SK-N-SH treated with all-trans-retinoic acid at 6 μM for 48 hours (cell line): Measurements from ENCODE around the gene PAAF1.

ENCODE experiments used
- ARNTL ChIP-seq: fragments of 450-650 bp; formaldehyde crosslinking; IDR thresholded peaks from 2 replicates; pipeline ENCODE4 v1.5.0; 2020; ENCODE audit warnings: low read depth, mild to moderate bottlenecking, moderate library complexity, borderline replicate concordance
- CSDC2 ChIP-seq: fragments of 250-450 bp; sonication (Bioruptor Pico); IDR thresholded peaks from 2 replicates; pipeline ENCODE4 v1.5.0; 2020; ENCODE audit warnings: mild to moderate bottlenecking, moderate library complexity
- GLIS3 ChIP-seq: fragments of 250-450 bp; sonication (Bioruptor Pico); IDR thresholded peaks from 2 replicates; pipeline ENCODE4 v1.5.0; 2020; ENCODE audit warnings: mild to moderate bottlenecking, moderate library complexity
- ISL1 ChIP-seq: fragments of 250-450 bp; sonication (Bioruptor Pico); IDR thresholded peaks from 2 replicates; pipeline ENCODE4 v2.1.2; 2022; ENCODE audit warnings: mild to moderate bottlenecking, moderate library complexity
- OSR1 ChIP-seq: fragments of 250-450 bp; sonication (Bioruptor Pico); IDR thresholded peaks from 2 replicates; pipeline ENCODE4 v1.8.0; 2022; ENCODE audit warnings: moderate library complexity, mild to moderate bottlenecking, inconsistent platforms
- RARB ChIP-seq: fragments of 250-450 bp; sonication (Bioruptor Pico); IDR thresholded peaks from 2 replicates; pipeline ENCODE4 v1.8.0; 2021; ENCODE audit warnings: mild to moderate bottlenecking, moderate library complexity
- ZNF70 ChIP-seq: fragments of 450-650 bp; formaldehyde crosslinking; IDR thresholded peaks from 2 replicates; pipeline ENCODE4 v1.5.0; 2020; ENCODE audit warnings: mild to moderate bottlenecking, moderate library complexity
- ZNF8 ChIP-seq: fragments of 450-650 bp; formaldehyde crosslinking; IDR thresholded peaks from 2 replicates; pipeline ENCODE4 v1.5.0; 2020; ENCODE audit warnings: mild to moderate bottlenecking, moderate library complexity
- TF ChIP-seq, protein P1 (sequence below): fragments of 250-450 bp; sonication (Bioruptor Pico); IDR thresholded peaks from 2 replicates; pipeline ENCODE4 v1.8.0; 2020; ENCODE audit warnings: mild to moderate bottlenecking, moderate library complexity, borderline replicate concordance
- TF ChIP-seq, protein P2 (sequence below): fragments of 250-450 bp; sonication (Bioruptor Pico); IDR thresholded peaks from 2 replicates; pipeline ENCODE4 v1.5.0; 2020; ENCODE audit warnings: mild to moderate bottlenecking, moderate library complexity

DNA sequence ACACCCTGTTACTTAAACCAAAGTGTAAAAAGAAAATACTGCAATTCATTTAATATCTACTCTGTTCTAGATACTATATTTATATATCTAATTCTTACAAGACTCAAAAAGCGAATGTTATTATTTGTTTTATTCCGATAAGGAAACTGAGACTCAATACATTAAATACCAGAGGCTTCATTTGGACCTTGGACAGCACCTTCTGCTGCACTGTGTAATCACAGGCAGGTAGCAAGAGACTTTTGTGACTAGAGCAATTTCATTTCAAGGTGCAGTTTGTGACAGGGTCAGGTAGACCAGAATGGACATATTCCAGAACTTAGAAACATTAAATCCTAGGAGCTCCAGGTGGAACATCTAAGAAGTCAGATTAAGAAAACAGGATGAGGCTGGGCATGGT lies 52.6 kb downstream of the PAAF1 start:
- TF ChIP-seq ISL1 (CRISPR knock-in tag) (no peak), RARB (CRISPR knock-in tag) (no peak), OSR1 (CRISPR knock-in tag) (no peak), ARNTL (CRISPR knock-in tag) (no peak), ZNF8 (no peak), CSDC2 (CRISPR knock-in tag) (no peak), GLIS3 (CRISPR knock-in tag) (no peak), ZNF70 (no peak)
- TF ChIP-seq, protein P1, sequence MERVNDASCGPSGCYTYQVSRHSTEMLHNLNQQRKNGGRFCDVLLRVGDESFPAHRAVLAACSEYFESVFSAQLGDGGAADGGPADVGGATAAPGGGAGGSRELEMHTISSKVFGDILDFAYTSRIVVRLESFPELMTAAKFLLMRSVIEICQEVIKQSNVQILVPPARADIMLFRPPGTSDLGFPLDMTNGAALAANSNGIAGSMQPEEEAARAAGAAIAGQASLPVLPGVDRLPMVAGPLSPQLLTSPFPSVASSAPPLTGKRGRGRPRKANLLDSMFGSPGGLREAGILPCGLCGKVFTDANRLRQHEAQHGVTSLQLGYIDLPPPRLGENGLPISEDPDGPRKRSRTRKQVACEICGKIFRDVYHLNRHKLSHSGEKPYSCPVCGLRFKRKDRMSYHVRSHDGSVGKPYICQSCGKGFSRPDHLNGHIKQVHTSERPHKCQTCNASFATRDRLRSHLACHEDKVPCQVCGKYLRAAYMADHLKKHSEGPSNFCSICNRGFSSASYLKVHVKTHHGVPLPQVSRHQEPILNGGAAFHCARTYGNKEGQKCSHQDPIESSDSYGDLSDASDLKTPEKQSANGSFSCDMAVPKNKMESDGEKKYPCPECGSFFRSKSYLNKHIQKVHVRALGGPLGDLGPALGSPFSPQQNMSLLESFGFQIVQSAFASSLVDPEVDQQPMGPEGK (CRISPR knock-in tag), result no peak
- TF ChIP-seq, protein P2, sequence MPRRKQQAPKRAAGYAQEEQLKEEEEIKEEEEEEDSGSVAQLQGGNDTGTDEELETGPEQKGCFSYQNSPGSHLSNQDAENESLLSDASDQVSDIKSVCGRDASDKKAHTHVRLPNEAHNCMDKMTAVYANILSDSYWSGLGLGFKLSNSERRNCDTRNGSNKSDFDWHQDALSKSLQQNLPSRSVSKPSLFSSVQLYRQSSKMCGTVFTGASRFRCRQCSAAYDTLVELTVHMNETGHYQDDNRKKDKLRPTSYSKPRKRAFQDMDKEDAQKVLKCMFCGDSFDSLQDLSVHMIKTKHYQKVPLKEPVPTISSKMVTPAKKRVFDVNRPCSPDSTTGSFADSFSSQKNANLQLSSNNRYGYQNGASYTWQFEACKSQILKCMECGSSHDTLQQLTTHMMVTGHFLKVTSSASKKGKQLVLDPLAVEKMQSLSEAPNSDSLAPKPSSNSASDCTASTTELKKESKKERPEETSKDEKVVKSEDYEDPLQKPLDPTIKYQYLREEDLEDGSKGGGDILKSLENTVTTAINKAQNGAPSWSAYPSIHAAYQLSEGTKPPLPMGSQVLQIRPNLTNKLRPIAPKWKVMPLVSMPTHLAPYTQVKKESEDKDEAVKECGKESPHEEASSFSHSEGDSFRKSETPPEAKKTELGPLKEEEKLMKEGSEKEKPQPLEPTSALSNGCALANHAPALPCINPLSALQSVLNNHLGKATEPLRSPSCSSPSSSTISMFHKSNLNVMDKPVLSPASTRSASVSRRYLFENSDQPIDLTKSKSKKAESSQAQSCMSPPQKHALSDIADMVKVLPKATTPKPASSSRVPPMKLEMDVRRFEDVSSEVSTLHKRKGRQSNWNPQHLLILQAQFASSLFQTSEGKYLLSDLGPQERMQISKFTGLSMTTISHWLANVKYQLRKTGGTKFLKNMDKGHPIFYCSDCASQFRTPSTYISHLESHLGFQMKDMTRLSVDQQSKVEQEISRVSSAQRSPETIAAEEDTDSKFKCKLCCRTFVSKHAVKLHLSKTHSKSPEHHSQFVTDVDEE (CRISPR knock-in tag), result no peak
